ENCODE measurements around the gene ANOS1. TPM values are rescaled to one million over a fixed set of nuclear protein-coding genes. Genes with fewer than 3 reads are reported as not detected.
"Not testable (repeated sequence)": the region's sequence is repeated elsewhere in the genome, so short reads cannot be mapped to it uniquely, and the experiment has no call there.

ANOS1 gene
- total RNA-seq, result 10 to 100 TPM; 23.6 to 31.9 TPM

GRCh38 chrX:8731559-8732395 is at the start of gene ANOS1:
Gene ANOS1 (minus strand): TSS chrX:8732137. CDS start chrX:8732036, 101 bp downstream.
- no peak for TF ChIP-seq POLR2A (IDR thresholded peaks at IDR 0.05)
- no peak for TF ChIP-seq POLR2AphosphoS5 (IDR thresholded peaks at IDR 0.05)
- no peak for TF ChIP-seq CTCF (IDR thresholded peaks at IDR 0.05)
- H3K27me3 ChIP-seq (replicated peaks; ENCODE audit: insufficient read depth), result no peaks in the 10 kb centered on the region
- peak within 1 kb of the TSS; percentile 8 to 54 for H3K27ac ChIP-seq
- no peaks in the 10 kb centered on the region for H3K36me3 ChIP-seq
- intact Hi-C loops (cut with DNase I), result loop anchor here (10.0 kb wide), 1 partner anchor 547 kb away; no protein-coding TSS in a partner anchor
- 0% methylated on average over 3 of the region's 88 CpGs for WGBS
- peak within 1 kb of the TSS; percentile 37 to 47 for H3K4me3 ChIP-seq
- H3K9me3 ChIP-seq, result no peaks in the 10 kb centered on the region
- DNase-seq (ENCODE audit: low spot score), result peak; percentile 70
- no peaks in the 10 kb centered on the region for H3K4me1 ChIP-seq (replicated peaks)

GRCh38 chrX:8773117-8773516 is 41.2 kb upstream of the ANOS1 start:
- H3K27me3 ChIP-seq (replicated peaks; ENCODE audit: insufficient read depth), result no peaks in the 10 kb centered on the region
- no peak overlapping the region for H3K4me3 ChIP-seq
- no peak for DNase-seq (ENCODE audit: low spot score)
- no peaks in the 10 kb centered on the region for H3K36me3 ChIP-seq
- 100% methylated on average over 1 of the region's 5 CpGs for WGBS
- no peak overlapping the region for H3K27ac ChIP-seq
- intact Hi-C loops (cut with DNase I), result no loop called here
- no peaks in the 10 kb centered on the region for H3K4me1 ChIP-seq (replicated peaks)
- H3K9me3 ChIP-seq, result no peaks in the 10 kb centered on the region
- TF ChIP-seq POLR2A (IDR thresholded peaks at IDR 0.05) (no peak), CTCF (IDR thresholded peaks at IDR 0.05) (no peak), POLR2AphosphoS5 (IDR thresholded peaks at IDR 0.05) (no peak)

- no peak overlapping the region for H3K4me3 ChIP-seq
- no peaks in the 10 kb centered on the region for H3K4me1 ChIP-seq (replicated peaks)
- no peak for DNase-seq (ENCODE audit: low spot score)
- intact Hi-C loops (cut with DNase I), result no loop called here
- TF ChIP-seq CTCF (IDR thresholded peaks at IDR 0.05), result no peak
- no peak for TF ChIP-seq POLR2AphosphoS5 (IDR thresholded peaks at IDR 0.05)
- no peak for TF ChIP-seq POLR2A (IDR thresholded peaks at IDR 0.05)
- H3K27me3 ChIP-seq (replicated peaks; ENCODE audit: insufficient read depth), result no peaks in the 10 kb centered on the region
- 95% methylated on average over 2 of the region's 2 CpGs for WGBS
- no peak overlapping the region for H3K27ac ChIP-seq
- H3K9me3 ChIP-seq, result no peaks in the 10 kb centered on the region
- H3K36me3 ChIP-seq, result no peaks in the 10 kb centered on the region
These were observed 28.1 kb upstream of the ANOS1 start for GRCh38 chrX:8760021-8760420.

GRCh38 chrX:8758706-8759105 is 26.8 kb upstream of the ANOS1 start:
- H3K36me3 ChIP-seq; H3K4me1 ChIP-seq (replicated peaks); intact Hi-C loops (cut with DNase I); H3K27ac ChIP-seq; H3K27me3 ChIP-seq (replicated peaks; ENCODE audit: insufficient read depth); H3K4me3 ChIP-seq; DNase-seq (ENCODE audit: low spot score); H3K9me3 ChIP-seq: not testable (repeated sequence)
- WGBS, result 39% methylated on average over 5 of the region's 5 CpGs

GRCh38 chrX:8757609-8758389 is 25.9 kb upstream of the ANOS1 start:
- DNase-seq (ENCODE audit: low spot score); H3K4me1 ChIP-seq (replicated peaks); H3K36me3 ChIP-seq; H3K4me3 ChIP-seq; intact Hi-C loops (cut with DNase I); H3K9me3 ChIP-seq; H3K27ac ChIP-seq; H3K27me3 ChIP-seq (replicated peaks; ENCODE audit: insufficient read depth): not testable (repeated sequence)
- WGBS, result 78% methylated on average over 3 of the region's 7 CpGs
